Measurements from ENCODE around the gene DZIP1. TPM values are rescaled to one million over a fixed set of nuclear protein-coding genes. Genes with fewer than 3 reads are reported as not detected.

The DZIP1 gene
- total and polyA plus RNA-seq, 2 of the 13 experiments (the other 11 are each of a cell fraction or from before 2014, with no cell fraction given), result 11.0 to 36.7 TPM

GRCh38 chr13:95650696-95651095, 6.2 kb upstream of the DZIP1 start (continued):
- TF ChIP-seq GPN1 (CRISPR knock-in tag; IDR thresholded peaks at IDR 0.05; ENCODE audit: borderline replicate concordance) (no peak), GTF2F1 (IDR thresholded peaks at IDR 0.05; ENCODE audit: low read length) (no peak), ZNF556 (CRISPR knock-in tag; IDR thresholded peaks at IDR 0.05; ENCODE audit: borderline replicate concordance) (no peak), NCOA2 (CRISPR knock-in tag; IDR thresholded peaks at IDR 0.05) (no peak), ZNF619 (CRISPR knock-in tag; IDR thresholded peaks at IDR 0.05) (no peak)

GRCh38 chr13:95647321-95647720, 2.8 kb upstream of the DZIP1 start:
- BruUV-seq (replicated peaks), result no TSS peak
- Histone ChIP-seq H3K27me3 (ENCODE audit: control insufficient read depth in 1 of 2, insufficient read depth in 2 of 2, low read length in 2 of 2) (peaks cover 0 to 3% of the 10 kb centered on the region in 2 experiments; a peak in 1 of 5 replicates), H3K27ac (ENCODE audit: extremely low read length, insufficient read depth, low read length) (no peak overlapping the region), H3K9ac (ENCODE audit: insufficient read depth, low read depth, low read length) (no peak overlapping the region), H3K9me3 (ENCODE audit: low read length) (no peaks in the 10 kb centered on the region), H2AFZ (ENCODE audit: low read length) (no peak overlapping the region), H4K20me1 (ENCODE audit: insufficient read depth, low read length) (no peaks in the 10 kb centered on the region), H3K4me2 (ENCODE audit: low read depth, low read length) (no peak overlapping the region), H3K79me2 (ENCODE audit: insufficient read depth, low read length) (peaks cover 10% of the 10 kb centered on the region), H3K4me3 (replicated peaks in 1 of 3; ENCODE audit: insufficient read depth in 1 of 3, low read depth in 2 of 3, low read length in 3 of 3) (no peak overlapping the region), H3K4me1 (ENCODE audit: insufficient read depth, low read length) (peaks cover 11% of the 10 kb centered on the region), H3K36me3 (replicated peaks in 1 of 2; ENCODE audit: control insufficient read depth in 1 of 2, insufficient read depth in 2 of 2, low read length in 2 of 2) (no peaks in the 10 kb centered on the region)
- in situ Hi-C loops (cut with HindIII; ENCODE audit: extremely low pct_ligation_motif_present, low pct_unique_long_range_greater_than_20kb) (no loop called here), intact Hi-C loops (cut with micrococcal nuclease; ENCODE audit: unreplicated experiment) (no loop called here)
- TF ChIP-seq ZNF441 (CRISPR knock-in tag; IDR thresholded peaks at IDR 0.05; ENCODE audit: borderline replicate concordance) (no peak), MZF1 (CRISPR knock-in tag; IDR thresholded peaks at IDR 0.05; ENCODE audit: borderline replicate concordance) (no peak), MAFG (CRISPR knock-in tag; IDR thresholded peaks at IDR 0.05) (no peak), JDP2 (CRISPR knock-in tag; IDR thresholded peaks at IDR 0.05; ENCODE audit: borderline replicate concordance) (no peak), SIX4 (CRISPR knock-in tag; IDR thresholded peaks at IDR 0.05) (no peak), HHEX (CRISPR knock-in tag; IDR thresholded peaks at IDR 0.05) (no peak), HMGXB4 (CRISPR knock-in tag; IDR thresholded peaks at IDR 0.05; ENCODE audit: borderline replicate concordance in 1 of 2, low read depth in 1 of 2) (no peak), NR2F2 (IDR thresholded peaks at IDR 0.05; ENCODE audit: borderline replicate concordance, low read depth) (no peak), PITX1 (CRISPR knock-in tag; IDR thresholded peaks at IDR 0.05) (no peak), TP53 (CRISPR knock-in tag; conservative IDR thresholded peaks at IDR 0.05) (no peak), JUN (CRISPR knock-in tag; IDR thresholded peaks at IDR 0.05) (no peak), HMG20A (CRISPR knock-in tag; IDR thresholded peaks at IDR 0.05; ENCODE audit: borderline replicate concordance) (no peak), HDAC2 (CRISPR knock-in tag; IDR thresholded peaks at IDR 0.05) (no peak), SMAD3 (CRISPR knock-in tag; IDR thresholded peaks at IDR 0.05) (no peak), MXI1 (IDR thresholded peaks at IDR 0.05; ENCODE audit: borderline replicate concordance, low read depth, low read length) (no peak), MED1 (CRISPR knock-in tag; IDR thresholded peaks at IDR 0.05) (no peak), SRSF9 (IDR thresholded peaks at IDR 0.05; ENCODE audit: borderline replicate concordance, insufficient read depth, low read depth, low read length, poor library complexity, severe bottlenecking) (no peak), RFXAP (CRISPR knock-in tag; IDR thresholded peaks at IDR 0.05; ENCODE audit: borderline replicate concordance) (no peak), ZNF451 (CRISPR knock-in tag; IDR thresholded peaks at IDR 0.05) (no peak), TRAFD1 (CRISPR knock-in tag; IDR thresholded peaks at IDR 0.05; ENCODE audit: borderline replicate concordance) (no peak)
- no peak for FAIRE-seq
- ChIA-PET CTCF (ENCODE audit: low intra/inter-chr PET ratio, low total read pairs) (no interaction called here), POLR2A (no interaction called here)
- no peak for DNase-seq (ENCODE audit: low spot score)
- 48% methylated on average over 6 of the region's 6 CpGs for WGBS (ENCODE audit: low lambda C conversion rate)
- ATAC-seq, result no peak

All from HepG2 (cell line).